GM04503 (cell line): ENCODE measurements around the gene SULF2.

Experiments used
- DNase-seq: peaks from one replicate; pipeline ENCODE4 v3.0.0-alpha.2; 2012; ENCODE audit warnings: low read depth

The SULF2 gene

GRCh38 chr20:47711046-47711752 is 74.1 kb downstream of the SULF2 start:
- DNase-seq: no peak

GRCh38 chr20:47710665-47711045 is 74.6 kb downstream of the SULF2 start:
- no peak for DNase-seq

GRCh38 chr20:47708953-47709833 is 76.1 kb downstream of the SULF2 start:
- DNase-seq: no peak

- no peak for DNase-seq
These were observed 77.0 kb downstream of the SULF2 start for GRCh38 chr20:47708140-47708807.

- DNase-seq: no peak
These were observed 78.9 kb downstream of the SULF2 start for GRCh38 chr20:47706345-47706744.

GRCh38 chr20:47705497-47705856 is 79.8 kb downstream of the SULF2 start:
- DNase-seq: no peak

GRCh38 chr20:47704746-47705496 is 80.4 kb downstream of the SULF2 start:
- no peak for DNase-seq

GRCh38 chr20:47703748-47704147 is 81.5 kb downstream of the SULF2 start:
- no peak for DNase-seq

- peak; percentile 52 for DNase-seq
These were observed 83.7 kb downstream of the SULF2 start for GRCh38 chr20:47701612-47702011.

GRCh38 chr20:47700327-47700726 is 85.0 kb downstream of the SULF2 start:
- DNase-seq: no peak

- no peak for DNase-seq
These were observed 85.5 kb downstream of the SULF2 start for GRCh38 chr20:47699818-47700217.

GRCh38 chr20:47698142-47698541 is 87.1 kb downstream of the SULF2 start:
- no peak for DNase-seq

- DNase-seq: no peak
These were observed 88.4 kb downstream of the SULF2 start for GRCh38 chr20:47696856-47697255.

- no peak for DNase-seq
These were observed 91.1 kb downstream of the SULF2 start for GRCh38 chr20:47694021-47694818.

GRCh38 chr20:47691625-47692024 is 93.7 kb downstream of the SULF2 start:
- no peak for DNase-seq

GRCh38 chr20:47689731-47690130 is 95.5 kb downstream of the SULF2 start:
- no peak for DNase-seq

- DNase-seq: no peak
These were observed 96.6 kb downstream of the SULF2 start for GRCh38 chr20:47688385-47689381.

- no peak for DNase-seq
These were observed 97.9 kb downstream of the SULF2 start for GRCh38 chr20:47687095-47687987.

GRCh38 chr20:47686545-47686944 is 98.7 kb downstream of the SULF2 start:
- DNase-seq: peak; percentile 7
